Muscle layer of duodenum (tissue), 2 donors: Measurements from ENCODE around the gene RTN4.

Experiments used
- H3K27ac ChIP-seq: one replicate; pipeline ENCODE4 v1.7.0; 2013; ENCODE audit warnings: mild to moderate bottlenecking, low read length
- H3K27me3 ChIP-seq: one replicate; pipeline ENCODE4 v1.7.0; 2013; ENCODE audit warnings: low read depth, mild to moderate bottlenecking, control low read depth, low read length
- H3K36me3 ChIP-seq, 2 donors: one replicate each; pipeline ENCODE4 v1.7.0; 2013; ENCODE audit warnings: low read length in 2 of 2, control low read depth in 1 of 2, mild to moderate bottlenecking in 1 of 2; ENCODE audit not compliant: insufficient read depth in 2 of 2, control insufficient read depth in 1 of 2
- H3K4me1 ChIP-seq, 2 donors: one replicate each; pipeline ENCODE4 v1.7.0; 2013; ENCODE audit warnings: low read length in 2 of 2, mild to moderate bottlenecking in 2 of 2, control low read depth in 1 of 2, moderate library complexity in 1 of 2; ENCODE audit not compliant: insufficient read depth in 2 of 2, control insufficient read depth in 1 of 2
- H3K4me3 ChIP-seq, 2 donors: one replicate each; pipeline ENCODE4 v1.7.0; 2013; ENCODE audit warnings: low read length in 2 of 2, low read depth in 1 of 2, mild to moderate bottlenecking in 1 of 2
- H3K9me3 ChIP-seq, 2 donors: one replicate each; pipeline ENCODE4 v1.7.0; 2013; ENCODE audit warnings: low read length in 2 of 2, control low read depth in 1 of 2, mild to moderate bottlenecking in 1 of 2; ENCODE audit not compliant: control insufficient read depth in 1 of 2
- donor health status: healthy.

RTN4 gene

DNA sequence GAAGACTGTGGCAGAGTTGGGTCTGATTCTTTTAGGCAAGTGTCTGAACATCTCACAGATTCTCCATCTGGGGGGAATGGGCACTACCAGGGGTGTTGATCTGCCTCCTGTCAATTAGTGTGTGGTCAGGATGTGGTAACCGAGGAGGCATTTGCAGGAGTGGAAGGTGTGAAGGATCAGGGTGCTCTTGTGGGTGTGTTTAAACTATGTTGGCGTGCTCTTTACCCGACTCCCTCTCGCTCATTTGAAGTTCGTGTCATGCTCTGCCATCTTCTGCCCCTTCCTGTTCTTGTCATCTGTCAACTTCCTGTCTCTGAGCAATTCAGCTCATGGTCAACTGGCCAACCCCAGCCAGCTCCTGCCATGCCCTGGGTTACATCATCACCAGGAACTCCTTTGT, 107.9 kb downstream of the RTN4 start:
- H3K27me3 ChIP-seq = no peaks in the 10 kb centered on the region
- no peaks in the 10 kb centered on the region for H3K4me1 ChIP-seq
- peaks cover 8% of the 10 kb centered on the region in 2 donors for H3K9me3 ChIP-seq
- H3K4me3 ChIP-seq = no peak overlapping the region
- H3K36me3 ChIP-seq = no peaks in the 10 kb centered on the region
- H3K27ac ChIP-seq = no peak overlapping the region

DNA sequence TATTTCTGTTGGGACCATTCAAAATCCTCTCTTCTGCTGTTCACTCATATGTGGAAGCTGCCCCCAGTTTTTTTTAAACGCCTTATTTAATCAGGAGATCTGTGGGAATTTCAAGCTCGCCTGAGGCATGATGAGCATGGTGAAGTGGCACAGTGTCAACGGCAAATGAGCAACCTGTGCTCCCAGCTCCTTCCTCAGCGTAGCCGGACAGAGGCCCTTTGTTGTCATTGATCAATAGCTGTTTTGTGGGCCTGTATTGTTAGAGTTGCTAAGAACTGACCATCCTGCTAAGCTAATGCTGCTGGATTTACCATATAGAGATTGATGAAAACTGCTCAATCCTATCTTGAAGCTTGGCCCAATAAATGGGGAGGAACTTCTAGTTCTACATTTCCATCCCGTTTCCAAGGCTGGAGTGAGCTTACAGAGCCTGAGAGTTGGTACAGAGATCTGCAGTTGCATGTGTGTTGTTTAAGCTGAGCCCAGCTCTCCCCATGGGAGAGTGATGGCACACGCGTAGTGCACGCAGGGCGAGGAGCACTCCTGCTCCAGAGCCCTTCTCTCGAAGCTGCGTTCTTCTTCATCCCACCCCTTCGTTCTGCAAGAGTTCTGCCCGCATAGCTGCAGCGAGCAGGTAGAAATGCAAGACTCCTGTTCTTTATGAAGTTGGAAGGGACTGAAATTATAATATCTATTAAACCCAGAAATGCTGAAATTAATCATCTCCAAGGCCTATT, 108.8 kb downstream of the RTN4 start:
- Histone ChIP-seq H3K27ac (no peak overlapping the region), H3K4me3 (no peak overlapping the region), H3K4me1 (no peaks in the 10 kb centered on the region), H3K9me3 (peaks cover 8% of the 10 kb centered on the region in 2 donors), H3K27me3 (no peaks in the 10 kb centered on the region), H3K36me3 (no peaks in the 10 kb centered on the region)

DNA sequence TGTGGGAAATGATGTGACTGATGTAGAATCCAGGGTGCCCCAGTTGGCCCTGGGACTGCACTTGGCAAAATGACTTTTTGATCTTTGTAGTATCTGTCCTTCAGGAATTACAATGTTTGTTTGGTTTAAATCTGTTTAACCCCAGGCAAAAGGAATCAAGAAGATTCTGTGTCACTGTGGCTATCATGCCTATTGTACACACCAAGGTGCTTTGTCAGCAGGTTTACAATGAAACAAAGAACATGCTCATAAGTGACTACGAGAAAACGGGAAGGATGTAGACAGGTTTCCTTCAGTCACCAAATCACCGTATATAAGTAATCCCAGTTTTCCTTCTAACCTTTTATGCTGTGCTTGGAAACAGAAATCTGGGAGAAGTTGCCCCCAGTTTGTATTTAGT, 109.5 kb downstream of the RTN4 start:
- H3K27me3 ChIP-seq = no peaks in the 10 kb centered on the region
- no peaks in the 10 kb centered on the region for H3K4me1 ChIP-seq
- H3K4me3 ChIP-seq = no peak overlapping the region
- no peak overlapping the region for H3K27ac ChIP-seq
- H3K9me3 ChIP-seq = peaks cover 8% of the 10 kb centered on the region in 2 donors
- no peaks in the 10 kb centered on the region for H3K36me3 ChIP-seq

DNA sequence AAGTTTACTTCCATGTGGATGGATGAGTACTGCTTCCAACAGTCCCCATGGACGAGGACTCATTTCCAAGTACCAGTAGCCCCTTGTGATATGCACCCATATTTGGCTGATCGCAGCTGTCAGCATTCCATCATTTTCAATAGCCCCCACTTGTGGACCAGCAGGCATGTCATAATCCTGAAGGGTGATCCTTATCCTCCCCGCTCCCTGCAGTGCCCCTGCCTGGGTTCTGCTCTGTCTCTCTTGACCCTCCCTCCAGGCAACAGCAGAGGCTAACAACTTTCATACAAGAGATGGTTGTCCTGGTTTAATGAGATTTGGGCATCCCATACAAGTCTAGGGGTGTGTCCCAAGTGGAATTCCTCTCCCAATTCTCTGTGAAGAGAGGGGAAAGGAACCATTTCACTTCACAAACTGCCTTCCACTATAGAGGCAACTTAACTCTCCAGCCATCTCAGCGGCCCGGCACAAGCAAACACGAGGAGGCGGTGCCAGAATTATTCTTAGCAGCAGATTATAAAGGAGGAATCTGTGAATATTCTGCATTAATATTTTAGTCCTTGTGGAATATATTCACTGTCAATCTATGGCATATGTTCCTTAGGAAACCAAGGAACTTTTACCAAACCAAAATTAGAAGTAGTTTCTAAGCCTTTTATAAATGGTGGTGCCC, 110.7 kb downstream of the RTN4 start:
- H3K27me3 ChIP-seq = no peaks in the 10 kb centered on the region
- H3K27ac ChIP-seq = no peak overlapping the region
- peaks cover 8% of the 10 kb centered on the region in 2 donors for H3K9me3 ChIP-seq
- no peaks in the 10 kb centered on the region for H3K36me3 ChIP-seq
- H3K4me1 ChIP-seq = no peaks in the 10 kb centered on the region
- no peak overlapping the region for H3K4me3 ChIP-seq

DNA sequence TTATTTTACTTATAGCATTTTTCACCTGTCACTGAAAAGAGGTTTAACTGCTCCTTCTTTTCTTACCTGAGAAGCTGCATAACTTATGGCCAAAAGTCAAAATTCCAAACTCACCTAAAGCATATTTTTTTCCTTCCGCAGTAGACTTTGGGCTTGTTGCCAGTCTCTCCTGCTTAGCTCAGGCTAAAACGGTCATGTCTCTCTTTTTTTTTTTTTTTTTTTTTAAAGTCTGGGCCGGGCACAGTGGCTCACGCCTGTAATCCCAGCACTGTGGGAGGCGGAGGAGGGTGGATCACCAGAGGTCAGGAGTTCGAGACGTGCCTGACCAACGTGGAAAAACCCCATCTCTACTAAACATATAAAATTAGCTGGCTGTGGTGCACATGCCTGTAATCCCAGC, 113.5 kb downstream of the RTN4 start:
- Histone ChIP-seq H3K27me3 (no peaks in the 10 kb centered on the region), H3K4me1 (no peaks in the 10 kb centered on the region), H3K9me3 (peaks cover 8% of the 10 kb centered on the region in 2 donors), H3K27ac (no peak overlapping the region), H3K36me3 (no peaks in the 10 kb centered on the region), H3K4me3 (no peak overlapping the region)

DNA sequence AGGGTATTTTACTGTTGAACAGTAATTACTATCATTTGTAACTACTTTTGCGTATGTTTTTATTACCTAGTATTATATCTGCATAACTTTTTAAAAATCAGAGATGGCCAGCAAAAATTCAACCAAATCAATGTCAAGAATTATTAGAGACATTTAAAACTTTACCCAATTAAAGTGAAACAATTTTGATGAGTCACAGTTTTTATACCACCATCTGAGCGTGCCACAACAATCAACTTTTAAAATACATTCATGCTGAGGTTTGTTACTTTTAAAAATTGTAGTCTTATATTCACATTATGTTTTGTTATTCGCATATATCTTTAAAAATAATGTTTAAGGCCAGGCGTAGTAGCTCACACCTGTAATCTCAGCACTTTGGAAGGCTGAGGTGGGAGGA, 114.9 kb downstream of the RTN4 start:
- Histone ChIP-seq H3K4me3 (no peak overlapping the region), H3K27me3 (no peaks in the 10 kb centered on the region), H3K27ac (no peak overlapping the region), H3K36me3 (no peaks in the 10 kb centered on the region), H3K4me1 (no peaks in the 10 kb centered on the region), H3K9me3 (peaks cover 8% of the 10 kb centered on the region in 2 donors)

DNA sequence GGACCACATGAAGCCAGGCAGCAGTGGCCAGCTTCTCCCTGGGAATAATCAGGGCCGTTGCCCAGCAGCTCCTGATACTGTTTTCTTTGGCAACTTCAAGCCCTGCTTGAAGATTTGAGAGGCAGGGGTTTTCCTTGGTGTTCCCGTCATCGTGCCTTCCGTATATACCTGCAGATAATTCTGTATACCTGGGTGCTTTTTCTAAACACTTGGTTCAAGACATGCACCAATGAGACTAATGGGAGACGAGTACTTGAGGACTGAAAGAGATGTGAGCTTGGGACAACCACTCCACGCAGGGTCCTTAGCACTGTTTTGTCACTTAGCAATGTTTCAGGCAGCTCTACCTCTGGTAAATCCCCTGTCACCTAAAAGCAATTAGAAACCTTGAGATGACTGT, 118.8 kb downstream of the RTN4 start:
- Histone ChIP-seq H3K27me3 (no peaks in the 10 kb centered on the region), H3K4me3 (no peak overlapping the region), H3K36me3 (no peaks in the 10 kb centered on the region), H3K4me1 (no peaks in the 10 kb centered on the region), H3K27ac (no peak overlapping the region), H3K9me3 (no peaks in the 10 kb centered on the region)

DNA sequence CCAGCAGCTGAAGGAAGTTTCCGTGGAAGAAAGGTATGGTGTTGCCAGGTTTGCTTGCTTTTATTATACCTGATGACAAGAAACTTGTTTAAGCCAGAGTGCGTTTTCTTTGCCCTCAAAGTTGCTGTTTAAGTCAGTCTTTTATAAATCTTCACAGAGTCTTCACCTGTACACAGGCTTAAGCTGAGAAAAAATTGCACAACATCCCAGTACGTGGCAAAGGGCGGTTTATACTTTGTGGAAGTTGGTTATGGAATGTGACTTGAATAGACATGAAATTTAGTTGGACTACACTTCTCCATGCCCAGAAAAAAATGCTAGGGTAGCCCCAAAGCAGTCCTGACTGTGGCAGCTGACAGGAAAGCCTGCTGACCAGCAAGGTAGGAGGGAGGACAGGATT, 121.5 kb downstream of the RTN4 start:
- H3K27ac ChIP-seq = no peak overlapping the region
- no peak overlapping the region for H3K4me3 ChIP-seq
- H3K9me3 ChIP-seq = no peaks in the 10 kb centered on the region
- H3K36me3 ChIP-seq = no peaks in the 10 kb centered on the region
- H3K4me1 ChIP-seq = no peaks in the 10 kb centered on the region
- H3K27me3 ChIP-seq = no peaks in the 10 kb centered on the region

DNA sequence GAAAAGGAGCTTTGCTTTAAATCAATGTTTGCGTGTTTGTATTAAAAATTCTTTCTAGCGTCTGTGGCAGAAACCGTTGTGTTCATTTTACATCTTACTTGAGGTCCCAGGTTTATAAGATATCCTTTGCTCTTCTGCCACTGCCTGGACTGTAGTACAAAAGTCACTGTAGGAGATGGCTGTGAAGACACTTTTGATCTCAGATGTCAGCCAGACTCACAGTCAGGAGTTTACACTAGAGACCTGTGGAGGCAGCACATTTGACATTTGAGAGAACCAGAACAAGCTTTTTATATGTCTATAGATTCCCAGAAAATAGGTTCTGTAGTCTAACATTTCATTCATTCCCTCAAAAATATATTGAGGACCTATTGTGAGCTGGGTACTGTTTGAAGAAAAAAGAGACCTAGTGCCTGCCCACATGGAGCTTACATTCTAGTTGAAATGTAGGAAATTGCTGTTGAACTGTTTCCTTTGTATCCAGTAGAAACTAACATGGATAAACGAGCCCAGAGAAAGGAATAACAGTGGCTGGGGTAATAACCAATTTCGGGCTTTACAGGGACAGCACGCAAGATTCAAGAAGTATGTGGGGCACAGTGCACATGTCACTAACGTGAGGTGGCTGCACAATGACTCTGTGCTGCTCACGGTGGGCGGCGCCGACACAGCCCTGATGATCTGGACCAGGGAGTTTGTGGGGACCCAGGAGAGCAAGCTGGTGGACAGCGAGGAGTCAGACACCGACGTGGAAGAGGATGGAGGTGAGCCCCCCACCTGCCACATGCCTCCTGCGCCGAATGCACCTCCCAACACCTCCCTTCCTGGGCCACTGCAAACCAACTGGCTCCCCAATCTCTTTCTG, 122.3 kb downstream of the RTN4 start:
- H3K36me3 ChIP-seq = no peaks in the 10 kb centered on the region
- H3K27ac ChIP-seq = no peak overlapping the region
- no peaks in the 10 kb centered on the region for H3K27me3 ChIP-seq
- no peaks in the 10 kb centered on the region for H3K9me3 ChIP-seq
- H3K4me3 ChIP-seq = no peak overlapping the region
- no peaks in the 10 kb centered on the region for H3K4me1 ChIP-seq

DNA sequence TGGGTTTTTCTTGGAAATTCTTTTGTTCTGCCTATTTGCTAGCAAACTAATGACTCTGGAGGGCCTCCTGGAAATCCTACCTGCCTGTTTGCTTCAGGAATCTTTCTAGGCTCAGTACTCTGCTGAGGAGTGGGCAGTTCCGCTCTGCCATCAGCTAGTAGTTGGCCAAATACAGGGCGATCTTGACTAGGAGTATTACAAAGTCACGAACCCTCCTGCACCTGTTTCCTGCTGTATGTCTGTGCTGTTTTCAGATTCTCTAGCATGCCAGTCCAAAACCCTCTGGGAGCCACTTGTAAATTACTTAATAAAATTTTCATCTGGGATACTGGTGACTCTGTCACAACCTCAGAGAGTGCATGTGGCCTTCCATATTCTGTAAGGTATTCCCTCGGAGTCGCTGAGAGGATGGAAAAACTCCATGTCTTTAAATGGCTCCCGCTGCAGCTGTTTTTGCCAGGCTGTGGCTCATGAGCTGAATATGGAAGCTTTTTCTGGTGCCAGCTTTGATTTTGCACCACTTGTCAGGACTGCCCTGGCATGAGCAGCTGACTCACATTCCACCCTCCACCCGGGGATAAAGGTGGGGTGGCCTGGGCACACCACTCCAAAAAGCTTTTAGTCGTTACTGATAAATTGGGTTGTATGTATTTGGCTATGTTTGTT, 123.0 kb downstream of the RTN4 start:
- no peaks in the 10 kb centered on the region for H3K27me3 ChIP-seq
- no peaks in the 10 kb centered on the region for H3K36me3 ChIP-seq
- H3K9me3 ChIP-seq = no peaks in the 10 kb centered on the region
- no peak overlapping the region for H3K27ac ChIP-seq
- H3K4me1 ChIP-seq = no peaks in the 10 kb centered on the region
- H3K4me3 ChIP-seq = no peak overlapping the region

DNA sequence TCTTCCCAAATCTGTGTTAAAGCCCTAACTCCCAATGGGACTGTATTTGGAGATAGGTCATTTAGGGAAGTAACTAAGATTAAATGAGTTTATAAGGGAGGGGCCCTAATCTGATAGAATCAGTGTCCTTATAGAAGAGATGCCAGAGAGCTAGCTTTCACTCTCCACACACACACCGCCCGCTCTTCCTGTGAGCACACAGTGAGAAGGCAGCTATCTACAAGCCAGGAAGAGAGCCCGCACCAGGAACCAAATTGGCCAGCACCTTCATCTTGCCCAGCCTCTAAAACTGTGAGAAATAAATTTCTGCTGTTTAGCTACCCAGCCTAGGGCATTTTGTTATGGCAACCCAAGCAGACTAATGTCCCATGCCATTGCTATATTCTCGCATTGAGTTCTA, 125.2 kb downstream of the RTN4 start:
- H3K4me1 ChIP-seq = no peaks in the 10 kb centered on the region
- H3K4me3 ChIP-seq = no peak overlapping the region
- H3K27me3 ChIP-seq = no peaks in the 10 kb centered on the region
- no peak overlapping the region for H3K27ac ChIP-seq
- no peaks in the 10 kb centered on the region for H3K9me3 ChIP-seq
- H3K36me3 ChIP-seq = no peaks in the 10 kb centered on the region
